Nephron progenitor cell (in vitro differentiated cells): ENCODE measurements around the gene ISG20L2.

ENCODE experiments used
- DNase-seq: peaks from one replicate; pipeline ENCODE4 v3.0.0; 2021
- H3K27ac Mint-ChIP-seq: 2 replicates; pipeline ENCODE4 v1.8.0; 2021; ENCODE audit warnings: mild to moderate bottlenecking, moderate library complexity, mixed read lengths
- H3K27me3 Mint-ChIP-seq: 2 replicates; pipeline ENCODE4 v1.8.0; 2021; ENCODE audit warnings: mild to moderate bottlenecking, low read depth, mixed read lengths; ENCODE audit not compliant: poor library complexity
- H3K36me3 Mint-ChIP-seq: 2 replicates; pipeline ENCODE4 v1.8.0; 2021; ENCODE audit warnings: low read depth, mixed read lengths
- H3K4me1 Mint-ChIP-seq: 2 replicates; pipeline ENCODE4 v1.8.0; 2021; ENCODE audit warnings: mixed read lengths
- H3K4me3 Mint-ChIP-seq: 2 replicates; pipeline ENCODE4 v1.8.0; 2021; ENCODE audit warnings: mild to moderate bottlenecking, moderate library complexity, mixed read lengths
- H3K9me3 Mint-ChIP-seq: 2 replicates; pipeline ENCODE4 v1.8.0; 2021; ENCODE audit warnings: mild to moderate bottlenecking, moderate library complexity, mixed read lengths
- CTCF ChIP-seq: fragments of 200-600 bp; sonication (generic); IDR thresholded peaks from 2 replicates; pipeline ENCODE4 v1.5.0; 2021; ENCODE audit warnings: antibody characterized with exemption

ISG20L2 gene

GRCh38 chr1:156692925-156693847 is 35.4 kb downstream of the ISG20L2 start:
- H3K27ac Mint-ChIP-seq = peak overlapping the region; percentile 91
- H3K9me3 Mint-ChIP-seq = no peaks in the 10 kb centered on the region
- peaks cover 14% of the 10 kb centered on the region for H3K36me3 Mint-ChIP-seq
- peak overlapping the region; percentile 73 for H3K4me3 Mint-ChIP-seq
- TF ChIP-seq CTCF = no peak
- H3K27me3 Mint-ChIP-seq = peaks cover 4% of the 10 kb centered on the region
- H3K4me1 Mint-ChIP-seq = peaks cover 85% of the 10 kb centered on the region
- DNase-seq = peak; percentile 77

GRCh38 chr1:156692441-156692924 is 36.1 kb downstream of the ISG20L2 start:
- peak overlapping the region; percentile 73 for H3K4me3 Mint-ChIP-seq
- DNase-seq = peak; percentile 54
- TF ChIP-seq CTCF = no peak
- H3K4me1 Mint-ChIP-seq = peaks cover 78% of the 10 kb centered on the region
- H3K9me3 Mint-ChIP-seq = no peaks in the 10 kb centered on the region
- H3K36me3 Mint-ChIP-seq = peaks cover 7% of the 10 kb centered on the region
- peaks cover 4% of the 10 kb centered on the region for H3K27me3 Mint-ChIP-seq
- peak overlapping the region; percentile 91 for H3K27ac Mint-ChIP-seq

- peaks cover 4% of the 10 kb centered on the region for H3K27me3 Mint-ChIP-seq
- TF ChIP-seq CTCF = no peak
- H3K4me1 Mint-ChIP-seq = peaks cover 72% of the 10 kb centered on the region
- peak overlapping the region; percentile 91 for H3K27ac Mint-ChIP-seq
- no peaks in the 10 kb centered on the region for H3K9me3 Mint-ChIP-seq
- H3K4me3 Mint-ChIP-seq = peak overlapping the region; percentile 73
- DNase-seq = peak; percentile 60
- peaks cover 4% of the 10 kb centered on the region for H3K36me3 Mint-ChIP-seq
These were observed 36.7 kb downstream of the ISG20L2 start for GRCh38 chr1:156691665-156692440.

GRCh38 chr1:156691191-156691590 is 37.4 kb downstream of the ISG20L2 start:
- DNase-seq = no peak
- Mint-ChIP-seq H3K27ac (peak overlapping the region; percentile 91), H3K36me3 (no peaks in the 10 kb centered on the region), H3K27me3 (no peaks in the 10 kb centered on the region), H3K4me3 (peak overlapping the region; percentile 73), H3K9me3 (no peaks in the 10 kb centered on the region), H3K4me1 (peaks cover 65% of the 10 kb centered on the region)
- no peak for TF ChIP-seq CTCF

- H3K27me3 Mint-ChIP-seq = no peaks in the 10 kb centered on the region
- peak overlapping the region; percentile 91 for H3K27ac Mint-ChIP-seq
- no peaks in the 10 kb centered on the region for H3K9me3 Mint-ChIP-seq
- peak overlapping the region; percentile 82 for H3K4me3 Mint-ChIP-seq
- no peak for DNase-seq
- no peaks in the 10 kb centered on the region for H3K36me3 Mint-ChIP-seq
- H3K4me1 Mint-ChIP-seq = peaks cover 65% of the 10 kb centered on the region
- no peak for TF ChIP-seq CTCF
These were observed 37.9 kb downstream of the ISG20L2 start for GRCh38 chr1:156690675-156691036.
